T follicular helper cell (primary cell): ENCODE measurements around the gene RARG.

ENCODE experiments used
- DNase-seq: peaks from one replicate; pipeline ENCODE4 v3.0.0-alpha.2; 2020; ENCODE audit warnings: low read depth

The RARG gene

DNA sequence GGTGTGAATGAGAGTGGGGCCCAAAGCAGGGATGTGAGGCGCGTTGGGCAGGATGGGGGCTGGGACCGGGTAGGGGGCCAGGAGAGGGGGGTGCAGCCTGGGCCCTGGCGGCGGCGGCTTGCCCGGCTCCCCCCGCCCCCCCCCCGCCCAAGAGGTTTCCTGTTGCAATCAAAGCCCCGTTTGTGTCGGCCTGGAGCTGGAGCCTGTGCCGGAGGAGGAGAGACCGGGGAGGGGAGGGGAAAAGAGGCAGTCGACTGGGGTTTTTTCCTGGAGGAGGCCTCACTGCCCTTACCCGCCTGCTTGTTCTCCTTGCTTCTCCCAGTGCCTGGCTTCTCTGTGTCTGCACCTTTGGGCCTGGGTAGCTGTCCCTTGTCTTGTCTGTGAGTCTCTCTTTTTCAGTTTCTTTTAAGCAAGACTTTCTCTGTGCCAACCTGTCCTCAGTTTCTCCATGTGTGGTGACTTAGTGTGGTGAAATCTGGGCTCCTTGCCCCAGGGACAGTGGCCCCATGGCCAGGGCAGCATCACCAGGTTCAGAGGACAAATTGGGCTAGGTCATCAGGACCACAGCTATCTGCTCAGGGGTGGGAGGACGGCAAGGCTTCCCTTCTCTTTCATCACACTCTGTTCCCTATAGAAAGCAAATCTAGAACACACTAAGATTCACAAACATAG lies 8.5 kb downstream of the RARG start:
- no peak for DNase-seq

DNA sequence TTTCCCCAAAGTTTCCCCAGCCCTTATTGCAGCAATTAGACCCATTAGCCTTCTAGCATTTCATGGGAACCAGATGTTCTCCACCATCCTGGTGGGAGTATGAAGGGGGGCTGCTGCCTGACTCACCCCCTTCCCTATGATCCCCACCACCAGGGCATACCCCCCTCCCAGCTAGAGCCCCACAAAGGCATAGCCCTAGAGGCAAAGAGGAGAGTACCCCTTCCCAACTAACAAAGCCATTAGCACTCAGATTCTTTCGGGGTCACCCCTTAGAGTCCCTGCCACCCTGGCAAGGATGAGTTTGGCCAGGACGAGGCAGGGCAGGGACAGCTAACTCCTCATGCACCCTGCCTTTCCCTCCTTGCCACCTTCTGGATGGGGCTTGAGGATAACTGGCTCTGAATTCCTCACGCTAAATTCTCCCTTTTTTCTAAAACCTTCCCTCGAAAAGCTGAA lies 9.2 kb downstream of the RARG start:
- no peak for DNase-seq

DNA sequence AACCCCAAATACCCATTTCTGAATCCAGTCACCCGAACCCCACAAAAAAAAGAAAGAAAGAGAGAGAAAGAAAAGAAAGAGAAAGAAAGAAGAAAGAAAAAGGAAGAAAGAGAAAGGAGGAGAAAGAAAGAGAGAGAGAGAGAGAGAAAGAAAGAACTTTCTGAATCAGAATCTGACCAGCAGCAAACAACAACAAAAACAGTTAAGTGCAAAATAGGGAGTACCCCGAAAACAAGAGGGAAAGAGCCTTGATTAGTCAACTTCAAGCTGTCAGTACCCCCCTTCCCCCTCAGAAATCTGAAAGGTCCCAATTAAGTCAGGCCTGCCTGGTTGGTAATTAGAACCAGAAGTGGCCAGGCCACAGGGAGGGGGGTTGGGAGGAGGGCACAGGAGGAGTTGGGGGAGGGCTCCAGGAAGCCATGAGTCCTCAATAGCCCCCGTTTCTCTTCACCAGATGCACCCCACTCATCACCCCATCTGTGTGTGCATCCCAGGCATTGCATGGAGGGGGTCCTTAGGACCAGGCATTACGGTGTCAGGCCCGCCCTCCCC lies 9.8 kb downstream of the RARG start:
- no peak for DNase-seq

DNA sequence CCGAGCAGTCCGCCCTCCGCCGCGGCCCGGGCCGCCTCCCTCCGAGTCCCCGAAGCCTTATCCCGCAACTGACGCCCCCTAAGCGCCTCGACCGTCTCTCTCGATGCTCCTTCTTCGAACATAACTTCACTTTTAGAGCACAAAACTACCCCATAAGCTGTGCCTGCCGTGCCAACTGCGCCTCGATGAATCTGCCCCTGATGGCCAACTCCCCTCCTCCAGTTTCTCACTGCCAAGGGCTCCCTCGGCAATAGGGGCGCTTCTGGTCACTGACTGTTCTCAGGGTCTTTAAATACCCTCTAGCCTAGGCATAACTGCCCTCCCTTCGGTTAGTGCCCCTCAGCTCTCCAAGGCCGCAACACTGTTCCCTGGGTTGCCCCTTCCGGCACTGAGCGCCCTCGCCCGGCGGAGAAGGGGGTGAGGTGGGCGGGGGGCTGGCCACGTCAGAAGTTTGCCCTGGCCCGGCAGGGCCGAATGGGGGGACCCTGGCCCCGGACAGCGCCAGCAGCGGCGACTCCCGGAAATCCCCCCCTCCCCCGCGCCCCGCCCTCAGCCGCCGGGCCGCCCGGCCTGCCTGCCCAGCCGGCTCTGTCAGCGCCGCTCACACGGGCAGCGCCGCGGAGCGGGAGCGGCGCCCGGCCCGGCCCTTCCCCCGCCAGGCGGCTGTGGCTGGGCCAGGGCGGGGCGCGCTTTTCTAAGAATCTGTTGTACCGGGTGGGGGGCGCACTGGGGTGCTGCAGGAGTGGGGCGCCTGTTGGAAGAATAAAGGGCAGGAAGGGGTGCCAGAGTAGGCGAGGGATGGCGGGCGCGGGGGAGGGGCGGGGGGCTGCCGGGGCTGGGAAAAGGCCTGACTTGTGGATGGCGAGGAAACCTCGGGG lies 10.6 kb downstream of the RARG start:
- no peak for DNase-seq

DNA sequence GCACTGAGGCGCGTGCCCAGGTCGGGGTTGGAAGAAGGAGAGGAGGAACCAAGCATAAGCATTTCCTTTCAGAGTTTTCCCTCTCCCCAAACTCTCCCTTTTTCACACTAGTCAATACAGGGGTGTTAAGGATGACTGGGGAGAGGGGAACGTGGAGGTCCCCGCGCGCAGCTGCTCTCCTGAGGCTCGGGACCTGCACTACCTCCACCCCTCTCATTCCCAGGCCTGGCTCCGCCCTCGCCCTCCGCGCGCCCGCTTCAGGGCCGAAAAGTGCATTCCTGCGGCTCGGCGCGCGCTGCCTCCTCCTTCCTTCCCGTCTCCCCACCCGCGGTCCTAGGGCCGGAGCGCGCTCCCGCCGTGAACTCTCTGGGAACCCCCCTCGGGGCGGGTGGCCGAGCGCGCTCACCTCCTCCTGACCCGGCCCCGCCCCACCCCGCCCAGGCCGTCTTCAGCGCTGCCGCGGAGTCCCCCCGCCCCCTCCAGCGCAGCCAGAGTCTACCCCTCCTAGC lies 11.3 kb downstream of the RARG start:
- DNase-seq: peak; percentile 57

DNA sequence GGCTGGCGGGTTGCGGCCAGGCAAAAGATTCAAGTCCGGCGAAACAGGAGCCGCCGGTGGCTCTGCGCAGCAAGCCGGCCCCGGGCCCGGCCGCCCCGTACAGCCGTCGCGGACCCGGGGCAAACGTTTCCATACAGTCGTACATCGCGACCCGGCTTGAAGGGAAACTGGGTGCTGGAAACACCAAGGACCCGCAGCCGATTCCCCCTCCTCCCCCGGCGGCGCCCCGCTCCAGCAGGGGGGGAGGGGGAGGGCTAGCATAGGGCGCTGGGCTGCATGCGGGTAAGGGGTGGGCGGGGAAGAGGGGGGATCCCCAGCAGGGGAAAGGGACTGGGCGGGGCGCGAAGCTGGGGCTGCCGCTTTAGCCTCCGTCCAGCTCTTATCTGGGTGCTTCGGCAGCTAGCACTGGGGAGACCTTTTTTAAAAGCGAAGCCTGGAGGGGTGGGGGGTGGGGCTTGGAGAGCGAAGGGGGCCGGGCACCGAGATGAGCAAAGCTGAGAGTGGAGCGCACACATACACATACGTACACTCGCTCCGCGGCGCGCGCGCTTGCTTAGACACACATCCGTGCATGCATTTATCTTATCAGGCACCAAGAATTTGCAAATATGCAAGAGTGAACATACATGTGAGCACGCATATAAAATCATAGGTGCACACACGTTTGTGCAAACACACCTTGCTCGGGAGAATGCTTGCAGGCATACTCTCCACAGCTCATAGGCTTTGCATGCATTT lies 11.9 kb downstream of the RARG start:
- peak; percentile 72 for DNase-seq

DNA sequence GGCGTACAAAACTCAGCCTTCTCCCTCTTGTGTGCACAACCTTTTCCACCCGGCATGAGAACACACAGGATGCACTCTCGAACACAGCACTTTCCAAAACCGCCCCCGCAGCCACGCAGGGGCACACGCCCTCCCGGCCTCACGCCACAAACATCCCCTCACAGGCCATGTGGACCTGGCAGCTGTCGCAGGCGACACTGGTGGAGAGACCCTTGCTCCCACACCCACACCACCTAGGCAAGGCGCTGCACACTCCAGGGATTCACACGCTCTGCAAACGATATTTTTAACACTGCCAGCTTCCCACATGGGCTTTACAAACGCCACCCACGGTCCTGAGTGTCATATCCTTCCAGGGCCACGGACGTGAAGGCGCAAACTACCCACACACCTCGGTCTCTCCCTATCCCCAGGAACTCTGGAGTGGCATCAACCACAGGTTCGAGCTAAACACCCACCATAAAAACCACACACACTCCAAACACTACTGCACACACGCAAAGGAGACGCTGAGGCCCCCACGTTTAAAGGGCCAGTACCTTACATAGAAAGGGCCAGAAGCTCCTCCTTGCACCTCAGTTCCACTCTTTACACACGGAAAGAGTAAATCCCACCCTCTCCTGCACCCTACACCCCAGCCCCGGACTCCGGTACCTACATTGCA lies 12.6 kb downstream of the RARG start:
- no peak for DNase-seq

DNA sequence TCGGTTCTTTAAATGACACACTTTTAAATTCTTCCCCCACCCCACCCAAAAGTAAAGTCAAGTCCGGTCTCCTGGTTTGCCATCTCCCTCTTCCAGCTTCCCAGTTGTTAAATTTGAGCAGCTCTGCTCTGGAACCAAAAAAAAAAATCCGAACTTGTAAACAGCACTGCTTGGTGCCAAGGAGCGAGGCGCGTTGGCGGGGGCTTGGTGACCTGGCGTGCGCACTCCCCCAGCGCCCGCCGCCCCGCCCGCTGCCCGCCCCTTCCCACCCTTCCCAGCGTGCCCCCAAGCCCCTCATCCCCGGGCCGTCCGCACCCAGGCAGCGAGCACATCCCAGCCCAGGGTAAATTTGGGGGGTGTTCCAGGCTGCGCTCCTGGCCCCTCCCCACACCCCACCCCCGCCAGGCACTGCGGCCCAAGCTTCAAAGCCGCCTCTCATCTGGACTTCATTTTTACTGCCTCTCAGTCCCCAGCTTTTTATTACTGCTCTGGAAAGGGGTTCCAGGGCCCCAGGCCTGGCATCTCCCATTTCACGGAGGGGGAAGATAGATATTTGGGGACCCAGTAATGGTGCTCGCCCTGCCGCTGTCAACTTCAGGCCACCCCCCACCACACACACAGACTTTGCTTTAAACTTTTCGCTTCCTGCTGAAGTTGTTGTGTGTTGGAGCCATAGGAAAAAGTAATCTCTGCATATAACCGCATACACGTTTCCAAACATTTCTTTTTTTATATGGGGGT lies 13.3 kb downstream of the RARG start:
- DNase-seq: no peak

DNA sequence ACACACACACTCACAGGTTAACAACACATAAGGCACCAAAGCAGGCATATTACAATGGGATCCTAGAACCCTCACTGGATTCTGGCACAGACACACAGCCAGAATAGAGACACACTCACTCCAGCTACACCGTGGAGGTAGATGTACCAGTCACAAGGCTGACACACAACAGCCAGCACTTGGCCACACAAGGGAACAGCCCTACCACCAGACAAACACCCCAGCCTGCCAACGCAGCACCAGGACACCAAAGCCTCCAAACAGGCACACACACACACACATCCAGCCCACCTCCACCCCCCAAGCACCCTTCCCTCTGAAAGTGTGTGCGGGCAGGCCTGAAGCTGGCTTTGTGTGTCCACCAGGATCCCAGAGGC lies 14.1 kb downstream of the RARG start:
- DNase-seq: no peak

DNA sequence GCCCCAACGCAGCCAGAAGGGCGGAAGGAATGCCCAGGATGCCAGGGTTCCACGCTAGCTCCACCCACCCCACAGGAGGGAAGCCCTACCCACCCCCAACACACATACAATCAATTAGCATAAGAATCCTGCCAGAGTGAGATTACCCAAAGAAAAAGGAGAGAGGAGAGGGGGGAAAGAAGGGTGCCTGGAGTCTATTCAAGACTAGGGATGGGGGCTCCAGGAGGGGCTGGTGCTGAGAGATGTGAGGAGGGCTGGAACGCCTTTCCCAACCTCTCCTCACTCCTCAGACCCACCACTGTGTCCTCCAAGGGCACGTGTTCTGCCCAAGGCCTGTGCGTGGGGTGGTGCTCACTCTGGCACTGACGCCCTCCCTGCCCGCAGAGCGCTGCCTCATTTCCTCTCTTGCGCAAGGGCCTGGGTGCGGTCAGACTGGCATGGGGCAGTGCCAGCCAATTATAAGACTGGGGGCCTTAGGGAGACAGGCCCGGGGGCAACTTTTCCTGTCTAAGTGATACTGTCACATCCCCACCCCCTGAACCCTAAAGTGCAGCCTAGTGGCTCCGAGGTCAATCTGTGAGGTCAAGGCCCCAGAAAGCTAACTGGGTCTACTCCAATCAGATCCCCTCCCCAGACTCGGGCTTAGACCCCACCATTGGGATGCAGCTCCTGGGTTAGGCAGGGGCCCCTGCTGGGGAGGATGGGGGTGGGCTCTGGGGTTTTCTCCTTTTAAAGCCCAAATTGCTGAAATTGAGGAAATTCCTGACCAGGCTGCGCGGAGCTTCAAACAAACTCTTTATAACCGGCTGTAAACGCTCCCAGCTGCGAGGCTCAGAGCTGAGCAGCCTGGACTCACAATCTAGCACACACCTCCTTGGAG lies 14.7 kb downstream of the RARG start:
- no peak for DNase-seq

DNA sequence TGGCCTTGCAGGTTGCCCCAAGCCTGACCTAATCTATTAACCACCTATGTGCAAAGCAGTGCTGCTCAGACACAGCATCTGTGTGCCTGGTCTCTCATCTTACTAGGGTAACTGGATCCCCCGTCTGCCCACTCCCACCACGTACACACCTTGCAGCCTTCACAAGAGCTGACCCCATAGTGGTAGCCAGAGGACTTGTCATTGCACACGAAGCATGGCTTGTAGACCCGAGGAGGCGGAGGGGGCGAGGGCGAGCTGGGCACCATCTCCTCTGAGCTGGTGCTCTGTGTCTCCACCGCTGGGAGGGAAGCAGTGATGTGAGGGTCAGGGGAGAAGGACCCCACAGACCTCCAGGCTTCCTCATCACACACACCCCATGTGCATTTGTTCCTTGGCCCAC lies 16.5 kb downstream of the RARG start:
- no peak for DNase-seq

DNA sequence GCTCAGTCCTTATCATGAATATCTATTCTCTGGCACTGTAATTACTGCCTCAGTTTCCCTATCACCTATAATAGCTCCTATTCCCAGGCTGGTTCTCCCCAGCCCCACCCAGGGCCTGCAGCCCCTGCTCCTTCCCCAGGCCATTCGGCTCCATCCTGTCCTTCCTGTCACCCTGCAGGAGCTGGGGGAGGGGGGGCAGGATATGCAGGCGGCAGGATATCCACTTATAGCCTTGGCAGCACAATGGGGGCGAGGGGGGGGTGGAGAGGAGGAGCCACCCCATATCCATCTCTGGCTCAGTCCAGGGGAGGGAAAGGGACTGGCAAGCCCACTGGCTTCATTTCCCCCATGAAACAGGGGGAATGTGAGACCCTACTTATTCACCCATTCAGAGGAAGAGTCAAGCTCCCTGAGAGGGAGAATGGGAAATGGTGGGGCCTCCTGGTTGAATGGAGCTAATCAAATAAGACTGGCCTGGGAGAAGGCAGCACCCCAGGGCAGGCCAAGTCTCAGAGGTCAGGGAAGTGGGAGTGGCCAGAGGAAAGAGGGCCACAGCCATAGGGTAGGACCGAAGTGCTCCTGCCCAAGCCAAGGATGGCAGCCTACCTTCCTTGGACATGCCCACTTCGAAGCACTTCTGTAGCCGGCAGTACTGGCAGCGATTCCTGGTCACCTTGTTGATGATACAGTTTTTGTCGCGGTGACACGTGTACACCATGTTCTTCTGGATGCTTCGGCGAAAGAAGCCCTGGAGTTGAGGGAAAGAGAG lies 17.1 kb downstream of the RARG start:
- DNase-seq: no peak

DNA sequence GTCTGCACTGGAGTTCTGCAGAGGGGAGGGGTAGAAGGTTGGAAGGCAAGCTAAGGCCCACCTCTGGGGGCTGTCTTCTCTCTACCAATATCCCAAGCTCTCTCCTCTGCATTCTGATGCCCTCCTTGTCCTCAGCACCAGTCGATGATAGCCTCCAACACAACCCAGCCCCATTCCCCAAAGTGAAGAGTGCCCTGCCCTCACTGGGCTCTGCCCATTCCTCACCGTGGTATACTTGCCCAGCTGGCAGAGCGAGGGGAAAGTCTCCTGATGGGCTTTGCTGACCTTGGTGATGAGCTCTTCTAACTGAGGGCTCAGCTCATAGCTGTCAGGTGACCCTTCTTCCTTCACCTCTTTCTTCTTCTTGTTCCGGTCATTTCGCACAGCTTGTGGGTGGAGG lies 17.8 kb downstream of the RARG start:
- no peak for DNase-seq

DNA sequence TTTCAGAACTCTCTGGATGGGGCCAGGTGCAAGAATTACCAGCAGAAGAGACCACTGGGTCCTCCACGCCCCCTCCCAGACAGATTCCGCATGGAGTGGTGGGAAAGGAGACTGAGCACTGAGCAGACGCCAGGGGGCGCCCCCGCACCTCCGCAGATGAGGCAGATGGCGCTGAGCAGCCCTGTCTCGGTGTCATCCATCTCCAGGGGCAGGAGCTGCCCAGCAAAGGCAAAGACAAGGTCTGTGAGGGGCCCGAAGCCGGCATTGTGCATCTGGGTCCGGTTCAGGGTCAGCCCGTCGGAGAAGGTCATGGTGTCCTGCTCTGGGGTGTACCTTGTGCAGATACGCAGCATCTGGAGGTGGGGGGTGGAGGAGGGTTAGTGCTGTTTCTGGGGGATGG lies 18.7 kb downstream of the RARG start:
- peak; percentile 76 for DNase-seq

DNA sequence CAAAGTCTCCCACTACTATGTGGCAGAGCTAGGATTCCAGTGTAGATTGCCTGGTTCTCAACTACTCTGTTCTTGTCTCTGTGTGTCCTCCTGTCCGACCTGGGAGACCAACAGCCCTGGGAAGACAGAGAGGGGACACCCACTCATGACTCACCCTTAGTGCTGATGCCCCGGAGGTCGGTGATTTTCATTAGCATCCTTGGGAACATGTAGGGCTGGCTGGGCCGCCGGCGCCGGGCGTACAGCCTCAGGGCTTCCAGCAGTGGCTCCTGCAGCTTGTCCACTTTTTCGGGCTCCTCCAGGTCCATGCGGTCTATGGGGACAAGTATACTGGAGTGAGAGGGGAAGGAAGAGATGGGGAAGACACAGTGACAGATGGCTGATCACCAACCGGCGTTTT lies 19.1 kb downstream of the RARG start:
- DNase-seq: no peak

DNA sequence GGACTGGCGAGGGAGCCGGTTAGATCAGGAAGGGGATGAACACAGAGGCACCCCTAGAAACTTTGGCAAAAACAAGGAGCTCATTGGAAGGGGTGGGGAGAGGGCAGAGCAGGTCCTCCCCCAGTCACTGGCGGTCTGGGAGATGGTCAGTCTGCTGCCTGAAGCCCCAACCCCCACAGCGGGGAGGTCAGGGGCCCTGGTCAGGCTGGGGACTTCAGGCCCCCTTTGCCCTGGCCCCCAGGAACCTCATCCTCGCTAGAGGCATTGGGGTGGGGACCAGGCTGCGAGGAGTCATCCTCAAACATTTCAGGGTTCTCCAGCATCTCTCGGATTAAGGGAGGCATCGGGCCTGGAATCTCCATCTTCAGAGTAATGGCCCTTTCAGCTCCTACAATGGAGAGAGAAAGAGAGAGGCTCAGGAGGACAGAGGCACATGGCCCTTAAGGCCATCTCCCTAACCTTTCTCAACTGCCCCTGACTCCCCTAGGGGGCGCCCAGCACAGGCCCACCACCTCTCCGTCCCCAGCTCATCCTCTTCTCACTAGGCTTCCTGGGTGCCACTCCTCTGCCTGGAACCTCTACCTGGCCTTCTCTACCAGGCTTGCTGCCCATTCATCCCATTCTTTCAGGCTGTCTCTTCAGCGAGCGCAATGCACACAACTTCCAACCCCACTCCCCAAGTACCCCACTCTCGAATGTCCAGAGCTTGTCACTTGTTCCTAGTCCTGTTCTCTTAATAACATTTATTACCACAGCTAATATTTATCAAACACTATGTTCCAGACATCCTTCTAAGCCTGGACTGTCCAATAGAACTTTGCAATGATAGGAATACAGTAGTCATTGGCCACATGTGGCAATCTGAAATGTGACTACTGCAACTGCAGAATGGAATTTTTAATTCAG lies 20.3 kb downstream of the RARG start:
- no peak for DNase-seq

DNA sequence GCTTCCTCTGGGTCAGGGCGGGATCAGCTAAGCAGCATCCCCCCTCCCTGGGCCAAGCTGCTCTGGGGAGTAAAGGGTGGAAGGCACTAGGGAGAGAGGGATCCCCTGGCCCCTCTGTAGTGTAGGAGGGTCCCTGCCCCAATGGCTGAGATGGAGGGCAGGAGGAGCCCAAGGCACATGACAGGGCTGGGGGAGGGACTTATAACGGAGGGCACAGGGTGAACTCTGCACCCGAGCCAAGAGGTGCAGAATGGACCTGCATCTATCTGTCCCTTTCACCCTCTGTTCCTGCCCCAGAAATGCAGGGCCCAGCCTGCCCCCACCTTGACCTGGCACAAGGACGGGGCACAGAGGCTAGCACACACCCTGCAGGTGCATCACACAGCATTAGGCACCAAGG lies 21.2 kb downstream of the RARG start:
- no peak for DNase-seq

DNA sequence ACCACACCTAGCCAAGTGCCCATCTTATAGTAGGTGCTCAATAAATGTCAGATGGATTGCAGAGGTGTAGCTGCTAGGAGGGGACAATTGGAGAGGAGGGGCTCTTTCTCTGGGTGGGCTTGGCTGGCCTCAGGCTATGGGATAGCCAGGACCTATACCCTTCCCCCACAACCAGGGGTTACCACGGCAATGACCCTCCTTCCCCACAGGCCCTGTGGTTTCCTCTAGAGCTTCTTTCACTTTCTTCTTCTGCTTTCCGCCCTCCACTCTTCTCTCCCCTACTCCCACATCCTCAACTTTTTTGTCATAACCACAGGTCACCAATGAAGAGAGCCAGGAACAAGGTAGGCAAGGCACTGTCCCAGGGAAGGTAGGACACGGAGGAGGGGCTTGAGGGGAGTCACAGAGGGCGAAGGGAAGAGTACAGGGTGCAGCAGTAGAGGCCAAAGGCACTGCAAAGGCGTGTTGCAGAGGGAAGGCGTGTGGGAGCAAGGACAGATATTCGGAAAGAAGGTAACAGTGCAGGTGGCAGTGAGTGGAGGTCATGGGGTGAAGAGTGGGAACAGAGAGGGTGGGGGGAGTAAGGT lies 23.0 kb downstream of the RARG start:
- DNase-seq: no peak
